K562 (cell line): ENCODE data around the gene SLC6A4. TPM values are rescaled to one million over a fixed set of nuclear protein-coding genes. Genes with fewer than 3 reads are reported as not detected.
A peak's percentile ranks its signal among the peaks of the same experiment; 100 is the strongest.

Experiments
- ATAC-seq: fragments of 200-7000 bp; cut with Tn5 transposase; 3 replicates; pipeline ENCODE4 v1.9.1; 2020; ENCODE audit warnings: moderate library complexity
- BruUV-seq: library from RNA; stranded (reverse); fragments of 400-500 nt; replicated peaks from 2 replicates; lab custom pipeline; 2021; lab: Mats Ljungman, UMichigan
- CTCF ChIA-PET: fragments of 300-600 bp; formaldehyde crosslinking; extraction: SDS; loops from one replicate; lab custom pipeline; 2021; ENCODE audit warnings: low intra/inter-chr PET ratio; lab: Yijun Ruan, JAX
- POLR2A ChIA-PET: fragments of 300-600, 350-650 bp; sonication (Branson Sonifier 250); formaldehyde crosslinking; extraction: SDS; loops from one replicate; lab custom pipeline; 2021; ENCODE audit warnings: antibody characterized with exemption, inconsistent platforms; lab: Yijun Ruan, JAX
- DNase-seq, 4 experiments: peaks; one replicate each; pipeline versions ENCODE4 v3.0.0 to v3.0.0-alpha.2; 2011 to 2018; ENCODE audit warnings: low spot score in 3 of 4, mixed read lengths in 3 of 4; ENCODE audit errors: extremely low read depth in 1 of 4
- FAIRE-seq: peaks from 2 replicates; lab custom pipeline; 2011; peaks lifted over from hg19 to GRCh38; lab: Jason Lieb, UNC
- H2AFZ ChIP-seq: 2 replicates; pipeline ENCODE4 v1.6.0; 2011; ENCODE audit warnings: low read depth, low read length, control low read depth, inconsistent platforms
- H3K27ac ChIP-seq: fragments of 200-600 bp; 3 replicates; pipeline ENCODE4 v1.8.0; 2011; ENCODE audit warnings: low read depth, mild to moderate bottlenecking, control low read depth, inconsistent platforms, low read length, moderate library complexity, mixed read lengths; ENCODE audit errors: extremely low read depth
- H3K27me3 ChIP-seq, 2 experiments: fragments of 300-600 bp in 1 of 2; 2 replicates in 1 of 2; 3 replicates in 1 of 2; pipeline versions ENCODE4 v1.6.0 to v1.8.0; 2011; ENCODE audit warnings: inconsistent platforms in 2 of 2, low read length in 2 of 2, mild to moderate bottlenecking in 1 of 2, mixed read lengths in 1 of 2, moderate library complexity in 1 of 2; ENCODE audit not compliant: control insufficient read depth in 2 of 2, insufficient read depth in 2 of 2
- H3K36me3 ChIP-seq: fragments of 300-600 bp; 3 replicates; pipeline ENCODE4 v1.8.0; 2011; ENCODE audit warnings: mild to moderate bottlenecking, low read length, inconsistent platforms; ENCODE audit not compliant: control insufficient read depth, insufficient read depth
- H3K4me1 ChIP-seq, 2 experiments: fragments of 200-600 bp in 1 of 2; replicated peaks in 1 of 2; 2 replicates in 1 of 2; 3 replicates in 1 of 2; pipeline versions ENCODE4 v1.5.1 to v1.8.0; 2011; ENCODE audit warnings: inconsistent platforms in 2 of 2, low read length in 2 of 2, mild to moderate bottlenecking in 1 of 2, mixed read lengths in 1 of 2, moderate library complexity in 1 of 2; ENCODE audit not compliant: control insufficient read depth in 2 of 2, insufficient read depth in 2 of 2
- H3K4me2 ChIP-seq: 2 replicates; pipeline ENCODE4 v1.6.1; 2011; ENCODE audit warnings: low read length, control low read depth, inconsistent platforms, mixed read lengths; ENCODE audit not compliant: insufficient read depth
- H3K4me3 ChIP-seq: fragments of 200-600 bp; sonication (generic), shearing (Covaris generic); 2 replicates; pipeline ENCODE4 v1.5.1; 2016; ENCODE audit warnings: control low read depth, inconsistent platforms
- H3K79me2 ChIP-seq: fragments of 200-600 bp; 3 replicates; pipeline ENCODE4 v1.8.0; 2011; ENCODE audit warnings: low read length, inconsistent platforms; ENCODE audit not compliant: control insufficient read depth, insufficient read depth
- H3K9ac ChIP-seq, 2 experiments: 2 replicates each; pipeline versions ENCODE4 v1.6.0 to v1.6.1; 2011; ENCODE audit warnings: low read depth in 2 of 2, low read length in 2 of 2, control low read depth in 1 of 2, inconsistent platforms in 1 of 2, mild to moderate bottlenecking in 1 of 2, mixed read lengths in 1 of 2; ENCODE audit not compliant: insufficient read depth in 1 of 2
- H3K9me1 ChIP-seq: one replicate; pipeline ENCODE4 v1.6.0; 2011; ENCODE audit warnings: inconsistent platforms, mild to moderate bottlenecking, low read length, moderate library complexity; ENCODE audit not compliant: control insufficient read depth, insufficient read depth
- H3K9me3 ChIP-seq: replicated peaks from 2 replicates; pipeline ENCODE4 v1.5.1; 2011; ENCODE audit warnings: low read depth, low read length, inconsistent platforms; ENCODE audit not compliant: control insufficient read depth, insufficient read depth
- H4K20me1 ChIP-seq: replicated peaks from 2 replicates; pipeline ENCODE4 v1.6.1; 2011; ENCODE audit warnings: low read length, inconsistent platforms, mixed read lengths; ENCODE audit not compliant: control insufficient read depth, insufficient read depth
- E4F1 ChIP-seq: fragments of 250-450 bp; sonication (Bioruptor Pico); IDR thresholded peaks from 2 replicates; pipeline ENCODE4 v1.5.0; 2021; ENCODE audit warnings: mild to moderate bottlenecking, borderline replicate concordance
- JUNB ChIP-seq: fragments of 450-650 bp; formaldehyde crosslinking; conservative IDR thresholded peaks from 2 replicates; pipeline ENCODE4 v1.4.0; 2020; ENCODE audit warnings: mild to moderate bottlenecking
- MXI1 ChIP-seq: IDR thresholded peaks from 2 replicates; pipeline ENCODE4 v1.6.1; 2011; ENCODE audit warnings: low read depth, mild to moderate bottlenecking, improper control_type of control experiment, low read length
- SETDB1 ChIP-seq: IDR thresholded peaks from one replicate; pipeline ENCODE4 v1.6.1; 2012; ENCODE audit warnings: low read length, control low read depth, inconsistent platforms
- TAF1 ChIP-seq: IDR thresholded peaks from 2 replicates; pipeline ENCODE4 v1.6.1; 2011; ENCODE audit warnings: mild to moderate bottlenecking, low read length, moderate library complexity; ENCODE audit not compliant: insufficient read depth, control insufficient read depth, severe bottlenecking; ENCODE audit errors: extremely low read depth
- TCF3 ChIP-seq: sonication (generic); formaldehyde crosslinking; IDR thresholded peaks from 2 replicates; pipeline ENCODE4 v1.4.0; 2020; ENCODE audit warnings: mild to moderate bottlenecking, missing genetic modification reagents
- XRCC5 ChIP-seq: fragments of 200-400 bp; formaldehyde crosslinking; IDR thresholded peaks from 2 replicates; pipeline ENCODE4 v1.6.1; 2017; ENCODE audit warnings: low read depth, mild to moderate bottlenecking, low read length
- ZNF143 ChIP-seq: sonication (generic); formaldehyde crosslinking; IDR thresholded peaks from 2 replicates; pipeline ENCODE4 v1.9.0; 2022; ENCODE audit warnings: mild to moderate bottlenecking, missing genetic modification reagents
- ZNF24 ChIP-seq: fragments of 450-650 bp; IDR thresholded peaks from 2 replicates; pipeline ENCODE4 v1.6.1; 2016
- ZNF282 ChIP-seq: sonication (generic); formaldehyde crosslinking; IDR thresholded peaks from 2 replicates; pipeline ENCODE4 v1.8.1; 2023; ENCODE audit warnings: missing genetic modification reagents
- ZNF449 ChIP-seq: fragments of 250-450 bp; sonication (Bioruptor Pico); IDR thresholded peaks from 2 replicates; pipeline ENCODE4 v1.8.0; 2022; ENCODE audit warnings: moderate library complexity, mild to moderate bottlenecking, inconsistent platforms
- WGBS: fragments of 100-300 bp; shearing (Covaris generic); methylation state at CpG from one replicate; pipeline ENCODE4 v1.1.6; 2016; ENCODE audit warnings: low coverage, mixed read lengths; ENCODE audit not compliant: insufficient coverage; ENCODE audit errors: missing lambda C conversion rate; 5-methylcytosine and 5-hydroxymethylcytosine counted together
- in situ Hi-C: fragments of 300-500 bp; cut with MboI; formaldehyde crosslinking; loops from 4 replicates; pipeline ENCODE4 v1.15.0; 2018; ENCODE audit warnings: inconsistent platforms, mixed read lengths
- intact Hi-C: fragments of 100-400 bp; cut with micrococcal nuclease; formaldehyde crosslinking; loops from 2 replicates; pipeline ENCODE4 v1.14.2; 2022
- polyA plus RNA-seq, 8 experiments: library from polyadenylated mRNA; depleted of rRNA in 4 of 8; stranded (reverse) in 5 of 8; unstranded in 3 of 8; fragments of >200 nt; fragmentation: Nextera tagmentation in 2 of 8; fragmentation: Illumina TruSeq in 1 of 8; extraction: Ambion mirVana in 2 of 8; extraction: Trizol in 1 of 8; gene quantifications; 2 replicates each; pipeline versions ENCODE4 v1.2.1 to v1.2.3, GENCODE V29; 2011 to 2014; ENCODE audit warnings: inconsistent platforms in 1 of 8, missing spikeins in 1 of 8
- total RNA-seq, 7 experiments: library from RNA; depleted of rRNA in 6 of 7; stranded (reverse); fragments of >200 nt in 6 of 7; fragmentation: Illumina TruSeq in 2 of 7; extraction: Trizol in 2 of 7; gene quantifications; 2 replicates each; pipeline versions ENCODE4 v1.2.1 to v1.2.3, GENCODE V29; 2011 to 2021; ENCODE audit warnings: low replicate concordance in 1 of 7

The SLC6A4 gene
- total and polyA plus RNA-seq, 9 of the 15 experiments (the other 6 are each of a cell fraction or from before 2014, with no cell fraction given): 0.05 to 0.09 (median 0.07) TPM; not detected in 6

GRCh38 chr17:30238003-30238344 is 2.5 kb upstream of the SLC6A4 start (continued):
- TF ChIP-seq ZNF449 (CRISPR knock-in tag): no peak

GRCh38 chr17:30237296-30238002 is 2.0 kb upstream of the SLC6A4 start:
- POLR2A ChIA-PET: interaction anchor here (0.6 to 1.0 kb wide), 2 partner anchors 11 to 25 kb away, joined by 3 to 4 read pairs; no protein-coding TSS in a partner anchor
- Histone ChIP-seq H3K27me3 (peaks cover 32 to 54% of the 10 kb centered on the region in 2 experiments), H3K9me3 (no peaks in the 10 kb centered on the region), H3K79me2 (no peaks in the 10 kb centered on the region), H3K36me3 (no peaks in the 10 kb centered on the region), H3K4me1 (peaks cover 0 to 32% of the 10 kb centered on the region in 2 experiments; a peak in 2 of 5 replicates), H3K9me1 (no peaks in the 10 kb centered on the region), H3K4me3 (no peak overlapping the region), H3K27ac (no peak overlapping the region), H3K4me2 (no peak overlapping the region), H2AFZ (no peak overlapping the region), H4K20me1 (peaks cover 6% of the 10 kb centered on the region; the same call in 1 of the 2 replicates), H3K9ac (peak overlapping the region in 1 of 2 experiments; percentile 29; a peak in 1 of 4 replicates)
- intact Hi-C loops: no loop called here
- in situ Hi-C loops: no loop called here
- CTCF ChIA-PET: no interaction called here
- TF ChIP-seq ZNF24 (no peak), E4F1 (no peak), TCF3 (CRISPR knock-in tag) (no peak), SETDB1 (no peak), ZNF143 (CRISPR knock-in tag) (no peak), XRCC5 (no peak), TAF1 (no peak), MXI1 (no peak), JUNB (CRISPR knock-in tag) (no peak), ZNF282 (no peak)
- FAIRE-seq: no peak
- no TSS peak for BruUV-seq
- DNase-seq: no peak
- peak; percentile 12; the same call in 2 of the 3 replicates for ATAC-seq
- 28% methylated on average over 15 of the region's 21 CpGs for WGBS
